Measurements from ENCODE around the gene ETNPPL.

DNA sequence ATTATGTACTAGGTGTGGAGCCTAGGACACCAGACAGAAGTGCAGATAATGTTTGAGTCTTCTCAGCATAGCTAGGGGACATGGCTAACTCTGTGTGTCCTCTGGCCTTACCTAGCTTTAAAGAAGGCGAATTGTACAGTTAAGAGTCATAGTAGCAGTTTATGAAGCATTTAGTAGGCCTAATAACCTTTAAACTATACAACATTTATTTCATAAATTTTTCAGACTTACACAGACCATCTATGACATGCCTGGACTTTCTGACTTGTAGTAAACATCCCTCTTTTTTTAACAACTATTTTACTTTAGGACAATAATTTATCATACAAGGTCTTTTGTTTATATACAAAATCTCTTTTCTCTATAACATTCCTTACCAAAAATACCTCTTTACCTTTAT, 37.4 kb downstream of the ETNPPL start:
- TF ChIP-seq, protein P1, sequence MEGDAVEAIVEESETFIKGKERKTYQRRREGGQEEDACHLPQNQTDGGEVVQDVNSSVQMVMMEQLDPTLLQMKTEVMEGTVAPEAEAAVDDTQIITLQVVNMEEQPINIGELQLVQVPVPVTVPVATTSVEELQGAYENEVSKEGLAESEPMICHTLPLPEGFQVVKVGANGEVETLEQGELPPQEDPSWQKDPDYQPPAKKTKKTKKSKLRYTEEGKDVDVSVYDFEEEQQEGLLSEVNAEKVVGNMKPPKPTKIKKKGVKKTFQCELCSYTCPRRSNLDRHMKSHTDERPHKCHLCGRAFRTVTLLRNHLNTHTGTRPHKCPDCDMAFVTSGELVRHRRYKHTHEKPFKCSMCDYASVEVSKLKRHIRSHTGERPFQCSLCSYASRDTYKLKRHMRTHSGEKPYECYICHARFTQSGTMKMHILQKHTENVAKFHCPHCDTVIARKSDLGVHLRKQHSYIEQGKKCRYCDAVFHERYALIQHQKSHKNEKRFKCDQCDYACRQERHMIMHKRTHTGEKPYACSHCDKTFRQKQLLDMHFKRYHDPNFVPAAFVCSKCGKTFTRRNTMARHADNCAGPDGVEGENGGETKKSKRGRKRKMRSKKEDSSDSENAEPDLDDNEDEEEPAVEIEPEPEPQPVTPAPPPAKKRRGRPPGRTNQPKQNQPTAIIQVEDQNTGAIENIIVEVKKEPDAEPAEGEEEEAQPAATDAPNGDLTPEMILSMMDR (IDR thresholded peaks at IDR 0.05) = no peak
- no peak for TF ChIP-seq POLR2A (IDR thresholded peaks at IDR 0.05)
